Testis (tissue), 3 donors: ENCODE results near the gene SFMBT2. TPM values are rescaled to one million over a fixed set of nuclear protein-coding genes. Genes with fewer than 3 reads are reported as not detected.
A peak's percentile ranks its signal among the peaks of the same experiment; 100 is the strongest.

Source experiments
- DNase-seq: peaks from one replicate; pipeline ENCODE4 v3.0.0-alpha.2; 2019
- H3K27ac ChIP-seq, 2 donors: fragments of 200-600 bp; sonication (generic); one replicate each; pipeline ENCODE4 v1.5.1; 2019
- H3K27me3 ChIP-seq: fragments of 200-600 bp; sonication (generic); one replicate; pipeline ENCODE4 v1.5.1; 2019
- H3K36me3 ChIP-seq: fragments of 200-600 bp; sonication (generic); one replicate; pipeline ENCODE4 v1.5.1; 2017; ENCODE audit warnings: low read depth; ENCODE audit errors: missing control alignments
- H3K4me1 ChIP-seq: fragments of 200-600 bp; sonication (generic); one replicate; pipeline ENCODE4 v1.5.1; 2019
- H3K4me3 ChIP-seq, 2 donors: fragments of 200-600 bp; sonication (generic); one replicate each; pipeline ENCODE4 v1.5.1; 2017 to 2019
- H3K9me3 ChIP-seq: fragments of 200-600 bp; sonication (generic); one replicate; pipeline ENCODE4 v1.5.1; 2017
- POLR2A ChIP-seq: fragments of 450-650 bp; IDR thresholded peaks from one replicate; pipeline ENCODE4 v1.6.1; 2017; ENCODE audit warnings: antibody characterized with exemption, mild to moderate bottlenecking, moderate library complexity
- WGBS, 2 donors: methylation state at CpG; one replicate each; pipeline ENCODE4 v1.1.5; 2018; 5-methylcytosine and 5-hydroxymethylcytosine counted together
- intact Hi-C: fragments of 100-400 bp; cut with DNase I; formaldehyde crosslinking; loops from one replicate; pipeline ENCODE4 v1.15.1; 2023; ENCODE audit warnings: low total_unique reads
- polyA plus RNA-seq: library from polyadenylated mRNA; stranded (reverse); fragments of 350-450 nt; fragmentation: Illumina TruSeq; extraction: RNeasy Lipid Tissue Mini Kit (QIAGEN cat#74804); gene quantifications from one replicate; pipeline ENCODE4 v1.2.3, GENCODE V29; 2014; ENCODE audit warnings: low read depth, low replicate concordance; ENCODE audit not compliant: insufficient read depth
- total RNA-seq, 2 donors: library from RNA; depleted of rRNA; stranded (reverse); fragments of >200 nt; gene quantifications; one replicate each; pipeline ENCODE4 v1.2.3, GENCODE V29; 2016
- TF ChIP-seq, protein P1 (sequence below), 3 experiments: fragments of 450-650 bp in 2 of 3; fragments of 200-600 bp in 1 of 3; sonication (generic) in 1 of 3; IDR thresholded peaks; one replicate each; pipeline ENCODE4 v1.5.1; 2016 to 2019; ENCODE audit warnings: antibody characterized with exemption in 3 of 3, mild to moderate bottlenecking in 2 of 3, moderate library complexity in 1 of 3

The SFMBT2 gene
- total and polyA plus RNA-seq, 3 donors from 2014 or later, result 3.6 to 8.5 (median 7.6) TPM

- WGBS, 2 donors, result 10 to 14% methylated on average over 27 to 75 of the region's 77 CpGs
- Histone ChIP-seq H3K27ac (peak overlapping the region; percentile 42 to 63), H3K4me1 (peaks cover 14% of the 10 kb centered on the region), H3K36me3 (no peaks in the 10 kb centered on the region), H3K4me3 (peak overlapping the region; percentile 71 to 80), H3K9me3 (no peaks in the 10 kb centered on the region), H3K27me3 (no peaks in the 10 kb centered on the region)
- intact Hi-C loops, result no loop called here
- peak; percentile 42 for DNase-seq
- TF ChIP-seq POLR2A, result no peak
- TF ChIP-seq, protein P1, sequence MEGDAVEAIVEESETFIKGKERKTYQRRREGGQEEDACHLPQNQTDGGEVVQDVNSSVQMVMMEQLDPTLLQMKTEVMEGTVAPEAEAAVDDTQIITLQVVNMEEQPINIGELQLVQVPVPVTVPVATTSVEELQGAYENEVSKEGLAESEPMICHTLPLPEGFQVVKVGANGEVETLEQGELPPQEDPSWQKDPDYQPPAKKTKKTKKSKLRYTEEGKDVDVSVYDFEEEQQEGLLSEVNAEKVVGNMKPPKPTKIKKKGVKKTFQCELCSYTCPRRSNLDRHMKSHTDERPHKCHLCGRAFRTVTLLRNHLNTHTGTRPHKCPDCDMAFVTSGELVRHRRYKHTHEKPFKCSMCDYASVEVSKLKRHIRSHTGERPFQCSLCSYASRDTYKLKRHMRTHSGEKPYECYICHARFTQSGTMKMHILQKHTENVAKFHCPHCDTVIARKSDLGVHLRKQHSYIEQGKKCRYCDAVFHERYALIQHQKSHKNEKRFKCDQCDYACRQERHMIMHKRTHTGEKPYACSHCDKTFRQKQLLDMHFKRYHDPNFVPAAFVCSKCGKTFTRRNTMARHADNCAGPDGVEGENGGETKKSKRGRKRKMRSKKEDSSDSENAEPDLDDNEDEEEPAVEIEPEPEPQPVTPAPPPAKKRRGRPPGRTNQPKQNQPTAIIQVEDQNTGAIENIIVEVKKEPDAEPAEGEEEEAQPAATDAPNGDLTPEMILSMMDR (IDR thresholded peaks at IDR 0.05), result no peak
These were observed 3.2 kb downstream of the SFMBT2 start for GRCh38 chr10:7407368-7408290.

DNA sequence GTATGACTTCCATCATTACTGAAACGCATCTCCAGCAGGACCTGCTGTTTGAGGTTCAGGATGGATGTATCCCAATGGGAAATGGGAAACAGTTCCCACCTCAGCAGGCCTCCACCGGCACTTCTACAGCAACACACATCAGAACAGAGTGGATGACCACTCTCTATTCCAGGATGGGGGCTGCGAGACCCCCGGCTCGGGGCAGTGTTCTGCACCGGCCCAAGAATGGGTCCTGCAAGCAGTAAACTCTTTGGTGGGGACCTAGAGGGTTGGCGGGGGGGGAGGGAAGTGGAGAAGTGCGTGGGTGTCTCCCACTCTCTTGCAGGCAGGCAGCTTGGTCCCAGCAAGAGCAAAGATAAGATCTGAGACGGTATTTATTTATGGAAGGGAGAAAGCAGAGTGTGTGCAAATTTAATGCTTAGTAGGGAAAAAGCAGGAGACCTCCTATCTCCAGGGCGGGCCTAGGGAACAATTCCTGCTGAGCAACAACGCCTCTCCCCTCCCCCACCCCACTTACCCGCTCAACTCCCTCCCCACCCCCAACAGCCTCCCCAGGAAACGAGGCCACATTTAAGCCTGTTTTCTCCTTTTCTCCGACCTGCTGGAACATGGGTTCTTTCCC, 4.0 kb downstream of the SFMBT2 start:
- peaks cover 14% of the 10 kb centered on the region for H3K4me1 ChIP-seq

GRCh38 chr10:7405637-7406036, 5.2 kb downstream of the SFMBT2 start:
- 34 to 68% methylated on average over 4 of the region's 4 CpGs for WGBS, 2 donors

More for the DNA sequence above, 4.0 kb downstream of the SFMBT2 start:
- no peaks in the 10 kb centered on the region for H3K36me3 ChIP-seq
- WGBS, 2 donors, result 43 to 58% methylated on average over 13 to 14 of the region's 14 CpGs
- H3K27me3 ChIP-seq, result no peaks in the 10 kb centered on the region
- peak overlapping the region; percentile 71 to 80 for H3K4me3 ChIP-seq
- H3K9me3 ChIP-seq, result no peaks in the 10 kb centered on the region
- H3K27ac ChIP-seq, result peak overlapping the region; percentile 42 to 63
- TF ChIP-seq, protein P1 (IDR thresholded peaks at IDR 0.05), result no peak
- TF ChIP-seq POLR2A, result no peak
- intact Hi-C loops, result no loop called here
- peak; percentile 38 for DNase-seq

GRCh38 chr10:7403620-7404019, 7.2 kb downstream of the SFMBT2 start:
- no peak for DNase-seq
- Histone ChIP-seq H3K9me3 (no peaks in the 10 kb centered on the region), H3K36me3 (no peaks in the 10 kb centered on the region), H3K27me3 (no peaks in the 10 kb centered on the region), H3K27ac (no peak overlapping the region), H3K4me3 (no peak overlapping the region), H3K4me1 (peaks cover 18% of the 10 kb centered on the region)
- TF ChIP-seq, protein P1 (IDR thresholded peaks at IDR 0.05), result no peak
- TF ChIP-seq POLR2A, result no peak
- WGBS, 2 donors, result 68 to 73% methylated on average over 1 of the region's 1 CpG
- intact Hi-C loops, result no loop called here

More at GRCh38 chr10:7405637-7406036, 5.2 kb downstream of the SFMBT2 start:
- Histone ChIP-seq H3K9me3 (no peaks in the 10 kb centered on the region), H3K36me3 (no peaks in the 10 kb centered on the region), H3K27ac (no peak overlapping the region), H3K4me1 (peaks cover 14% of the 10 kb centered on the region), H3K27me3 (no peaks in the 10 kb centered on the region), H3K4me3 (no peak overlapping the region)
- no peak for DNase-seq
- no peak for TF ChIP-seq POLR2A
- TF ChIP-seq, protein P1 (IDR thresholded peaks at IDR 0.05), result no peak
- intact Hi-C loops, result no loop called here
